K562 treated with DMSO at 1 percent for 4 hours (cell line): ENCODE measurements around the gene CD2AP. TPM values are rescaled to one million over a fixed set of nuclear protein-coding genes. Genes with fewer than 3 reads are reported as not detected.

Experiments used
- total RNA-seq: library from RNA; unstranded; fragments of 300-600 nt; gene quantifications from 2 replicates; pipeline ENCODE4 v1.2.3, GENCODE V29; 2022; ENCODE audit not compliant: insufficient read depth

The CD2AP gene
- 11.5 and 13.6 TPM in 2 replicates for total RNA-seq

GRCh38 chr6:47477497-47478232, at the start of gene CD2AP:
Gene CD2AP (plus strand): TSS chr6:47477789. CDS start chr6:47478245, 456 bp downstream.

Other genes starting within 250 kb of the CD2AP start
- 0.52 TPM in 1 of 2 replicates, not detected in the other for gene TNFRSF21, start 167.9 kb upstream of the CD2AP start, total RNA-seq
- gene ADGRF4, start 220.8 kb downstream of the CD2AP start, total RNA-seq, result not detected in 2 replicates